HUES6 (cell line): ENCODE results near the gene LRRC34.

Experiments
- H3K27ac ChIP-seq: 2 replicates; pipeline ENCODE4 v1.7.0; 2013; ENCODE audit warnings: low read depth, mild to moderate bottlenecking, low read length, inconsistent platforms
- H3K27me3 ChIP-seq: 2 replicates; pipeline ENCODE4 v1.6.1; 2013; ENCODE audit warnings: low read length; ENCODE audit not compliant: control insufficient read depth, insufficient read depth
- H3K36me3 ChIP-seq: 2 replicates; pipeline ENCODE4 v1.6.1; 2013; ENCODE audit warnings: low read length; ENCODE audit not compliant: control insufficient read depth, insufficient read depth
- H3K4me1 ChIP-seq: 2 replicates; pipeline ENCODE4 v1.6.1; 2013; ENCODE audit warnings: low read length; ENCODE audit not compliant: control insufficient read depth, insufficient read depth
- H3K4me3 ChIP-seq: 2 replicates; pipeline ENCODE4 v1.5.1; 2013; ENCODE audit warnings: low read depth, low read length
- H3K9ac ChIP-seq: one replicate; pipeline ENCODE4 v1.6.1; 2013; ENCODE audit warnings: mild to moderate bottlenecking, low read length
- H3K9me3 ChIP-seq: 2 replicates; pipeline ENCODE4 v1.6.1; 2013; ENCODE audit warnings: low read depth, low read length; ENCODE audit not compliant: control insufficient read depth, insufficient read depth

Gene LRRC34

GRCh38 chr3:169813757-169814517 is 1.2 kb upstream of the LRRC34 start:
- H3K27ac ChIP-seq, result no peak overlapping the region
- peak overlapping the region; percentile 71; the same call in 1 of the 2 replicates for H3K4me3 ChIP-seq
- peaks cover 8% of the 10 kb centered on the region for H3K9me3 ChIP-seq
- peaks cover 5% of the 10 kb centered on the region for H3K4me1 ChIP-seq
- peaks cover 4% of the 10 kb centered on the region; the same call in 1 of the 2 replicates for H3K27me3 ChIP-seq
- H3K9ac ChIP-seq, result peak overlapping the region; percentile 46
- H3K36me3 ChIP-seq, result no peaks in the 10 kb centered on the region

- Histone ChIP-seq H3K9me3 (peaks cover 8% of the 10 kb centered on the region), H3K36me3 (no peaks in the 10 kb centered on the region), H3K4me3 (peak overlapping the region; percentile 71), H3K9ac (peak overlapping the region; percentile 10), H3K27ac (no peak overlapping the region), H3K4me1 (peaks cover 5% of the 10 kb centered on the region), H3K27me3 (peaks cover 4% of the 10 kb centered on the region; the same call in 1 of the 2 replicates)
Measured at GRCh38 chr3:169813278-169813677, 574 bp upstream of the LRRC34 start.

DNA sequence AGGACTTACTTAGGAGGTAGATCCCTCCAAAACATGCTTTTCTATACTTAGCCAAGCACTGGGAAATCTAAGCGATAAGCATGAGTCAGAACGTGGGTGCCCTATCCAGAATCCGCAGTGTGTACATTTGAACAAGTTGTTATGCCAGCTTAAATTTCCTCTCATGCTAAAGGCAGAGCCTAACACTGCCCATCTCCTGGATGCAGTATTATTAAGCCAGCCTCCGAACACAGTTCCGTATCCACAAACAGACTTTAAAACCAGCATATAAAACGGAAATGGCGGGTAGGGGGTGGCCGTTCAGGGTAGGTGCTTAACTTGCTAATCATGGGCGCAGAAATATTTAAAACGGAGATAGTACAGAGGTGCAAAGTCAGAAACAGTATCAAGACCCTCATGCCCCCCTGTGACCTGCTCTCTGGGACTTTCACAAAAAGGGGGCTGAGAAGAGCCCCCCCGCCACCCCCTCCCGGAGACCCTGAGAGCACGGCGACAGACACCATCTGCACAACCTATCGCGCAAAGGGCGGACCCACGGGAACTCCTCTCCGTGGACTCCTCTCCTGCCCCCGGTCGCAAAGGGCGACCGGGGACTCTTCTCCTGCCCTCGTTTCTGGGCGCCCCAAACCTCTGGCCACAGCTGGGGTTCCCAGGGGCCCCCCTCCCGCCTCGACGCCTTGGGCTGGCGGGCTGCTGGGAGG is 923 bp downstream of the LRRC34 start:
- H3K4me1 ChIP-seq, result peaks cover 5% of the 10 kb centered on the region
- peaks cover 8% of the 10 kb centered on the region for H3K9me3 ChIP-seq
- H3K27me3 ChIP-seq, result peaks cover 4% of the 10 kb centered on the region; the same call in 1 of the 2 replicates
- peaks cover 4% of the 10 kb centered on the region; the same call in 1 of the 2 replicates for H3K36me3 ChIP-seq
- peak overlapping the region; percentile 71 for H3K4me3 ChIP-seq
- peak overlapping the region; percentile 49 for H3K9ac ChIP-seq
- H3K27ac ChIP-seq, result peak overlapping the region; percentile 21; the same call in 1 of the 2 replicates

DNA sequence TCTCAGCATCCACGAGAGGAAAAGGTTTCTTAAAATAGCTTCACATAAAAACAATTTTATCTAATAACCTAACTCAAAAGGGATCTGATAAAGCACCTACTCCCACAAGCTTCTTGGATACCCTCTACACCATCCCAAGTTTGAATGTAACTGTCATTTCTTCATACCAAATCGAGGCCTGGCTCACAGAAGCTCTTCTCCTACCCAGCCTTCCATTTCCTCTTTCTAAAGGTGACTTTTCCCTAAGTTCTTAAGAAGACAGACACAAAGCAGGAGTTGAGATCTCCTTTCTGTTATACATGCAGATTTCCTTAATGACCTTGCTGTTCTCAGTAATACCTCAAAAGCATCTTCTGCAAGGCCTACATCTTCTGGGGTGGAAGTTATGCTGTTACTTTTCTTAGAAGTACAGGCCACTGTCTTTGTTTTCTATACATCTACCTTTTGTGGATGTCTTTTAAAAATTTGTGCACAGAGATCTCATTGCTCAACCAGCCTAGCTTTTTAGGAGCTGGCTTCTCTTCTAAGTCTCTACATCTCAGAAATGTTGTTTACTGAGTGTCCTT is 3.4 kb downstream of the LRRC34 start:
- Histone ChIP-seq H3K4me3 (no peak overlapping the region), H3K4me1 (peaks cover 5% of the 10 kb centered on the region), H3K9me3 (no peaks in the 10 kb centered on the region), H3K27me3 (peaks cover 4% of the 10 kb centered on the region; the same call in 1 of the 2 replicates), H3K27ac (no peak overlapping the region), H3K36me3 (peaks cover 4% of the 10 kb centered on the region; the same call in 1 of the 2 replicates), H3K9ac (no peak overlapping the region)

DNA sequence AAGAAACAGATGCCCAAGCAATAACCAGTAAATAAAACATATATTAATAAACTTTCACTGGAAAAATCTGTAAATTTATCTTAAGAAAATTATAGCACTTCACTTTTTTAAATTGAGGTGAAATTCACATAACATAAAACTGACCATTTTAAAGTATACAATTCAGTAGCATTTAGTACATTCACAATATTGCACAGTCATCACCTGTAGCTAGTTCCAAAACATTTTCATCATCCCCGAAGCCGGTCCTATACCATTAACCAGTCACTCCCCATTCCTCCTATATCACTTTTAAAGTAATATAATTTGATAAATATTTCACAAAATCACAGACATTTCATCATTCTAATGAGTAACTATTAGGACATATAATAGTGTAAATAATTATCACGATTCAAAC is 8.0 kb downstream of the LRRC34 start:
- Histone ChIP-seq H3K27ac (no peak overlapping the region), H3K9me3 (no peaks in the 10 kb centered on the region), H3K36me3 (peaks cover 26% of the 10 kb centered on the region), H3K4me1 (no peaks in the 10 kb centered on the region), H3K9ac (no peak overlapping the region), H3K27me3 (no peaks in the 10 kb centered on the region), H3K4me3 (no peak overlapping the region)

DNA sequence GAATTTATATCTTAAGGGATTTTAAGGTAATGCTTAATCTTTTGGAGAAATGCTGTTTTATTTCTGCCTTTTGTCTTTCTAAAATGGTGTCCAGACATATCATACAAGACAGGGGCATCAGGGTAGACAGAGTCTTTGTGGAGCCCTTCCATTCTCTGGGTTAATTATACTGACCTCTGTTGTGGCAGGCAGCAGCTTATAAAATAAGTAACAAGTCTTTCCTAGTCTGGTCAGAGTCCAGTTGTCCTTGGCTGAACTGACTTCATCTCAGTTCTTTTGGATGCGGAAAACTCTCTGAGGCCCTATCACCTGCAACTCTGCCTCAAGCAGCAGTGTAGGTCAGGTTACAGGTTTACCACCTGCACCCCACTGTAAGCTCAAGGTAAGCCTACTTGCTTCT is 20.3 kb downstream of the LRRC34 start:
- Histone ChIP-seq H3K27ac (no peak overlapping the region), H3K4me1 (peaks cover 6% of the 10 kb centered on the region; the same call in 1 of the 2 replicates), H3K4me3 (no peak overlapping the region), H3K36me3 (peaks cover 36% of the 10 kb centered on the region), H3K9ac (no peak overlapping the region), H3K27me3 (no peaks in the 10 kb centered on the region), H3K9me3 (no peaks in the 10 kb centered on the region)

GRCh38 chr3:169790687-169791429 is 21.8 kb downstream of the LRRC34 start:
- H3K27me3 ChIP-seq, result no peaks in the 10 kb centered on the region
- no peak overlapping the region for H3K9ac ChIP-seq
- peaks cover 51% of the 10 kb centered on the region for H3K36me3 ChIP-seq
- no peaks in the 10 kb centered on the region for H3K9me3 ChIP-seq
- no peak overlapping the region for H3K4me3 ChIP-seq
- peaks cover 6% of the 10 kb centered on the region; the same call in 1 of the 2 replicates for H3K4me1 ChIP-seq
- H3K27ac ChIP-seq, result no peak overlapping the region

DNA sequence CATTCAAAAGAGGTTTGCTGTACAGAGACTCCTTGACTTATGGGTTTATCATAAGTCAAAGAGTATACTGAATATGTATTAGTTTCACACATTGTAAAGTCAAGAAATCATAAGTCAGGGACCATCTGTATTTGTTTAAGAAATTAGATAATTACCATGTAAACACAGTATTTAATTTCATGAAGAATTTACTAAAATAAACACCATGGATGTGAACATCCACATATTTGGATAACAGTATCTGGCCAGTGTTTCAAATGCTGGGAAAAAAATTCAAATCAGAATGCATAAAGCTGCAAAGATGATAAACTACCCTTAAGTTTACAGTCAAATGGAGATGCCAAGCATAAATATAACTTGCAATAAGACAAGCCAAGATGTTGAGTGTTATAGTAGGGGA is 22.5 kb downstream of the LRRC34 start:
- Histone ChIP-seq H3K36me3 (peaks cover 57% of the 10 kb centered on the region), H3K9me3 (no peaks in the 10 kb centered on the region), H3K9ac (no peak overlapping the region), H3K27me3 (no peaks in the 10 kb centered on the region), H3K4me1 (peaks cover 6% of the 10 kb centered on the region; the same call in 1 of the 2 replicates), H3K4me3 (no peak overlapping the region), H3K27ac (no peak overlapping the region)

GRCh38 chr3:169787791-169788190 is 24.9 kb downstream of the LRRC34 start:
- H3K4me1 ChIP-seq, result peaks cover 6% of the 10 kb centered on the region; the same call in 1 of the 2 replicates
- H3K9me3 ChIP-seq, result no peaks in the 10 kb centered on the region
- H3K9ac ChIP-seq, result no peak overlapping the region
- no peak overlapping the region for H3K27ac ChIP-seq
- peaks cover 78% of the 10 kb centered on the region for H3K36me3 ChIP-seq
- H3K4me3 ChIP-seq, result no peak overlapping the region
- H3K27me3 ChIP-seq, result no peaks in the 10 kb centered on the region

GRCh38 chr3:169787120-169787519 is 25.6 kb downstream of the LRRC34 start:
- Histone ChIP-seq H3K27ac (no peak overlapping the region), H3K27me3 (no peaks in the 10 kb centered on the region), H3K4me3 (no peak overlapping the region), H3K36me3 (peaks cover 79% of the 10 kb centered on the region), H3K9ac (no peak overlapping the region), H3K4me1 (peaks cover 6% of the 10 kb centered on the region; the same call in 1 of the 2 replicates), H3K9me3 (no peaks in the 10 kb centered on the region)
